HFFc6 (cell line): ENCODE measurements around the gene COASY. TPM values are rescaled to one million over a fixed set of nuclear protein-coding genes. Genes with fewer than 3 reads are reported as not detected.
A peak's percentile ranks its signal among the peaks of the same experiment; 100 is the strongest.

ENCODE experiments used
- DNase-seq: peaks from one replicate; pipeline ENCODE4 v3.0.0-alpha.2; 2018
- H3K27ac Mint-ChIP-seq: 2 replicates; pipeline ENCODE4 v1.8.0; 2020; ENCODE audit warnings: mild to moderate bottlenecking, mixed read lengths
- H3K27me3 Mint-ChIP-seq: 2 replicates; pipeline ENCODE4 v1.8.0; 2021; ENCODE audit warnings: mild to moderate bottlenecking, moderate library complexity, mixed read lengths; ENCODE audit not compliant: insufficient read depth
- H3K36me3 Mint-ChIP-seq: 2 replicates; pipeline ENCODE4 v1.8.0; 2021; ENCODE audit warnings: low read depth, mixed read lengths
- H3K4me1 Mint-ChIP-seq: 2 replicates; pipeline ENCODE4 v1.8.0; 2020; ENCODE audit warnings: low read depth, mixed read lengths
- H3K4me3 Mint-ChIP-seq: 2 replicates; pipeline ENCODE4 v1.8.0; 2020; ENCODE audit warnings: mild to moderate bottlenecking, moderate library complexity, mixed read lengths
- H3K9me3 Mint-ChIP-seq: 2 replicates; pipeline ENCODE4 v1.8.0; 2020; ENCODE audit warnings: mild to moderate bottlenecking, mixed read lengths
- total RNA-seq, 6 experiments: library from RNA; stranded (reverse); fragmentation: NEBNext Ultra II Directional; extraction: Animal tissue kit (Norgen Biotek cat#: 25700); gene quantifications; 2 replicates in 1 of 6; 3 replicates in 5 of 6; pipeline ENCODE4 v1.2.3, GENCODE V29; 2021
- TF ChIP-seq, protein P1 (sequence below): fragments of 200-600 bp; sonication (generic); IDR thresholded peaks from 2 replicates; pipeline ENCODE4 v1.5.0; 2021; ENCODE audit warnings: antibody characterized with exemption, mild to moderate bottlenecking

The COASY gene
- total RNA-seq, 6 experiments from 2014 or later: 64.6 to 77.6 (median 71.1) TPM

DNA sequence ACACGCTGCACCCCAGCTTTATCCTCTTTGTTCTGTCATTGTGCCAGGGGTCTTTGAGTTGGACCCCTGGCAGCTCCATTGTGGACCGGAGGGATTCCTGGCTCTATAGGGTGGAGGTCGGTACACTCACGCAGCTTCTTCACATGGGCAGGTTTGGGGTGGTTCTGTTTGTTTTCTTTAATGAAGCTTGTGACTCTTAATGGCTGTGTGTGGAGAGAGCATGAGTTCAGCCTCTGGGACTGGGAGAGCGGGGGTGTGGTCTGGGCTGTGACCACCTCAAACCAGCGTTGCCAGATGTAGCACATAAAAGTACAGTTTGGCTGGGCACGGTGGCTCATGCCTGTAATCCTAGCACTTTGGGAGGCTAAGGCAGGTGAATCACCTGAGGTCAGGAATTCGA is 47.1 kb upstream of the COASY start:
- TF ChIP-seq, protein P1, sequence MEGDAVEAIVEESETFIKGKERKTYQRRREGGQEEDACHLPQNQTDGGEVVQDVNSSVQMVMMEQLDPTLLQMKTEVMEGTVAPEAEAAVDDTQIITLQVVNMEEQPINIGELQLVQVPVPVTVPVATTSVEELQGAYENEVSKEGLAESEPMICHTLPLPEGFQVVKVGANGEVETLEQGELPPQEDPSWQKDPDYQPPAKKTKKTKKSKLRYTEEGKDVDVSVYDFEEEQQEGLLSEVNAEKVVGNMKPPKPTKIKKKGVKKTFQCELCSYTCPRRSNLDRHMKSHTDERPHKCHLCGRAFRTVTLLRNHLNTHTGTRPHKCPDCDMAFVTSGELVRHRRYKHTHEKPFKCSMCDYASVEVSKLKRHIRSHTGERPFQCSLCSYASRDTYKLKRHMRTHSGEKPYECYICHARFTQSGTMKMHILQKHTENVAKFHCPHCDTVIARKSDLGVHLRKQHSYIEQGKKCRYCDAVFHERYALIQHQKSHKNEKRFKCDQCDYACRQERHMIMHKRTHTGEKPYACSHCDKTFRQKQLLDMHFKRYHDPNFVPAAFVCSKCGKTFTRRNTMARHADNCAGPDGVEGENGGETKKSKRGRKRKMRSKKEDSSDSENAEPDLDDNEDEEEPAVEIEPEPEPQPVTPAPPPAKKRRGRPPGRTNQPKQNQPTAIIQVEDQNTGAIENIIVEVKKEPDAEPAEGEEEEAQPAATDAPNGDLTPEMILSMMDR: no peak
- DNase-seq: no peak
- peaks cover 42% of the 10 kb centered on the region for H3K4me1 Mint-ChIP-seq
- H3K27ac Mint-ChIP-seq: peak overlapping the region; percentile 20; the same call in 1 of the 2 replicates
- no peaks in the 10 kb centered on the region for H3K9me3 Mint-ChIP-seq
- H3K27me3 Mint-ChIP-seq: peaks cover 2% of the 10 kb centered on the region
- H3K36me3 Mint-ChIP-seq: peaks cover 13% of the 10 kb centered on the region
- H3K4me3 Mint-ChIP-seq: no peak overlapping the region

DNA sequence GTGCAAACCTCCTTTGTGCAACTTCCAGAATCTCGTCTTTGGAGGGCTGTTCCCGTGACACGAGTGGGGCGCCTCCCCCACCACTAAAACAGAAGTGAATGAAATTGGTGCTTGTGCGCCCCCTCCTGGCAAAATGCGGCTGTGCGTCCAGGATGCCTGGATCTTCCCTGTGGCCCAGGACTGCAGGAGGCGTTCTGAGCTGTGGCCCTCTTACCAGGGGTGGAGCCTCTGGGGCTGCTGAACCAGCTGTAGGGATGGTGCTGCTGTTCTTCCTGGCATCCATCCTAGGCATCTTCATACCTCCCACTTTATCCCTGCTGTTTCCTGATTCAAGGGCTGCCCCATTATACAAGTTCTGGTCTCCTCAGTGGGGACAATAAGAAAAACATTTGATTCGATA is 44.4 kb upstream of the COASY start:
- H3K27me3 Mint-ChIP-seq: peaks cover 6% of the 10 kb centered on the region
- TF ChIP-seq, protein P1: peak; percentile 99
- DNase-seq: peak; percentile 90
- peak overlapping the region; percentile 71 for H3K4me3 Mint-ChIP-seq
- H3K27ac Mint-ChIP-seq: peak overlapping the region; percentile 97
- H3K9me3 Mint-ChIP-seq: no peaks in the 10 kb centered on the region
- peaks cover 69% of the 10 kb centered on the region for H3K4me1 Mint-ChIP-seq
- peaks cover 14% of the 10 kb centered on the region for H3K36me3 Mint-ChIP-seq

DNA sequence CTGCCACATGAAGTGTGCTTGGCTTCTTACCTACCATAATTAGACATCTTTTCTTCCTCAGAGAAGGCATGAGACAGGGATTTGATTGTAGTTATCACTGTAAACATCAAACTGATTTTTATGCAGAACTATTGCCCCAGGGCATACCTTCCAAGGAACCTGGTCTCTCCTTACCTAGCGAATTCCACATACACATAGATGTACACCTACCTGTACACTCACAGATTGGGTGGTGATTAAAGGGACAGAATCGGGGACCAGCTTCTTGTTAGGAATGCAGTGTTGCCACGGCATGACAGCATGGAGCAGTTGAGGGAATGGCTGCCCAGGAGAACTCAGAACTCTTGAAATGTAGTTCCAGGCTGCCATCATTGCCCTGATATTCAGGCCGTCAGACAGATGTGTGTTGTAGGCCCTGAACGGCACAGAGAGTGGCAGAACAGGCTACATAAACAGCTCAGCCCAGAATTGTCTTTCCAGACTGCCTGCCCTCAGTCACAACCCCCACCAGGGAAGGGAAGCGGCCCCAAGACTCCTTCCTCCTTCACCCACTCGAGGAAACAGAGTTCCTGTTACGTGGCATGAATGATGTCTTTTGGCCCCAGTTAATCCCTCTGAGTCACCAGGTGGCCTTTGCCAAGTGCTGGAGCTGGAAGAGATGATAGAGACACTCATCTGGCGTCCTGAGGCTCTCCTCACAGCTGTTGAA is 43.7 kb upstream of the COASY start:
- TF ChIP-seq, protein P1: no peak
- peak; percentile 97 for DNase-seq
- Mint-ChIP-seq H3K4me3 (peak overlapping the region; percentile 71), H3K4me1 (peaks cover 76% of the 10 kb centered on the region), H3K27ac (peak overlapping the region; percentile 97), H3K27me3 (peaks cover 6% of the 10 kb centered on the region), H3K36me3 (peaks cover 16% of the 10 kb centered on the region), H3K9me3 (no peaks in the 10 kb centered on the region)

DNA sequence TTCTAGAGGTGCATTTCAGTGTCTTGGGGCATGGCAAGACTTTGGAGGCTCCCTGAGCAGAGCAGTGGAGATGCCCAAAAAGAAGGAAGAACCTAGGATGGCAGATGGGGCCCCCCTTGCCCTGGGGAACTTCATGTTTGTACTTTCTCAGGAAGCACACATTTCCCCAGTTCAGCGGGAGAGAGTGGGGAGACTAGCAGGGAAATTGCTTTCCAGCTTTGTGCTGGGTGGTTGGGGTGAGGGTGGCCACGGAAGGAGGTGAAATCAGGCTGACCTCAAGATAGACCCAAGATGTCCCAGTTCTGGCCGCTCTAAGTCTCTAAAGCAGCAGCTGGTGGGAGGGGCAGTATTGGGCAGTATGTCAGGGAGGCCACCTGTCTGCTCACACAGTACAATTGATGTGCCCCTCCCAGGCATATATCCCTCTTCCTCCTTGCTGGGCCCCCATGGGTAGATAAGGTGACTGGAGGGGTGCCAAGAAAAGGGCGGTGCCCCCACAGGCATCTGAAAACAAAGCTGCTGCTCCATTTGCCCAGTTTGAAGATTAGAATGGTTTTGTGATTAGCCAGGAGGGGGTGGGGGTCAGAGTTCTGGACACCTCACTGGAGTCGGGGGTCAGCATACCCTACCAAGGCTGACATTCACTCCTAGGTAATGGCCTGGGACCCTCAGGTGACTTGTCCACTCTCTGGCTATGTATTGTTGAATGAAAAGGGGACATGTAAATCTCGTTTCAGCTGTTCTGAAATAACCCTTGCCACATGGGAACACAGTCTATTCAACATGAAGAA is 43.0 kb upstream of the COASY start:
- TF ChIP-seq, protein P1: no peak
- Mint-ChIP-seq H3K4me3 (peak overlapping the region; percentile 71), H3K27ac (peak overlapping the region; percentile 97)

DNA sequence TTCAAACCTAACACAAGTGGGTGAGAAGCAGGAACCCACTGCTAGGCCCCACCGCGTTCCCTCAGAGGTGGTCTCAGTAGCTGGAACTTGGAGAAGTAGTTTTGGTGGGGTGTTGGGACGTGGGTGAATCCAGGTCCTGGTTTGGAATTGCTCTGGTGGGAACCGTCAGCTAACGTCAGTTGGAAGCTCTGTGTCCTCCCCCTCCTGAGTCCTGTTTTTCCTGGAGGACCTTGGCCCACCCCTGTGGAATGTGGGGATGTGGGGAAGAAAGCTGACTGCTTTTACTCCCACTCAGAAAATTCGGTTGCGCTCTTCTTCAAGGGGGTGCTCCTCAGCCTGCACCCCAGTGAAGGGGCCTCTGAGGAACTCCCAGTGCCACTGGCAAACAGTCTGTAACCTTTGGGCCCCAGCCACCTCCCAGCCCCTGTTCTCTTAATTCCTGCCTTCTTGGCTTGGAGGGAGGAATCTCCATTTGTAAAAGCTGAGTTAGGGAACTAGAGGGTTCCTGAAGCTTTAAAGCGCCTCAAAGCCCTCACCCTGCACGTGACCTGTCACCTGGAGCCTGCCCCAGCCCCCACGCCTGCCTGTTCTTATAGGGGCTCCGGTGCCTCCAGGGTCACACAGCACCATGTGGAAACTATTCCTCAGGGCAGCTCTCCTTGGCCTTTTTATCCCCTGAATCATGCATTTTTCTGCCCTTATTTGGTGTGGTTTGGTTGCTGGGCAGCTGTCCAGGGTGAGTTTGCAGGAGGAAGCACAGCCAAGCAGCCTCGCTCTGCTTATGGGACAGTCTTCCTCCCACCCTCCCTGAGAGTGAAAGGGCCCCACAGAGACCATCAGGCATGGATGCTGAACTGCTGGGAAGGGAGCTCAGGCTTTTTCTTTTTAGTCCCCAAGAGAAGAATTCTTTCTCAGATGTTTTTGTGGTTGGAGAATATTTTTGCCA is 42.1 kb upstream of the COASY start:
- peak overlapping the region; percentile 63 for H3K4me3 Mint-ChIP-seq
- DNase-seq: peak; percentile 98
- peaks cover 6% of the 10 kb centered on the region for H3K27me3 Mint-ChIP-seq
- no peaks in the 10 kb centered on the region for H3K9me3 Mint-ChIP-seq
- TF ChIP-seq, protein P1: no peak
- H3K27ac Mint-ChIP-seq: peak overlapping the region; percentile 97
- H3K36me3 Mint-ChIP-seq: peaks cover 20% of the 10 kb centered on the region
- H3K4me1 Mint-ChIP-seq: peaks cover 89% of the 10 kb centered on the region

More for the DNA sequence above, 43.0 kb upstream of the COASY start:
- DNase-seq: peak; percentile 6
- Mint-ChIP-seq H3K9me3 (no peaks in the 10 kb centered on the region), H3K4me1 (peaks cover 80% of the 10 kb centered on the region), H3K36me3 (peaks cover 20% of the 10 kb centered on the region), H3K27me3 (peaks cover 6% of the 10 kb centered on the region)
